Naive B cell (primary cell): Measurements from ENCODE around the gene ATAD5. TPM values are rescaled to one million over a fixed set of nuclear protein-coding genes. Genes with fewer than 3 reads are reported as not detected.
"Not testable (repeated sequence)": the region's sequence is repeated elsewhere in the genome, so short reads cannot be mapped to it uniquely, and the experiment has no call there.

Source experiments
- ATAC-seq, 2 donors: fragments of 150-1000 bp; cut with Tn5 transposase; 2 replicates each; pipeline ENCODE4 v1.10.0; 2021; ENCODE audit warnings: low read depth in 2 of 2, mild to moderate bottlenecking in 2 of 2, moderate library complexity in 2 of 2
- DNase-seq: peaks from one replicate; pipeline ENCODE4 v3.0.0; 2022
- H3K27ac Mint-ChIP-seq, 6 donors: one replicate each; pipeline ENCODE4 v1.8.0; 2020 to 2022; ENCODE audit warnings: mild to moderate bottlenecking in 6 of 6, mixed read lengths in 6 of 6, moderate library complexity in 5 of 6, inconsistent platforms in 2 of 6
- H3K27me3 Mint-ChIP-seq, 3 donors: one replicate each; pipeline ENCODE4 v1.8.0; 2021 to 2022; ENCODE audit warnings: mixed read lengths in 3 of 3, mild to moderate bottlenecking in 1 of 3
- H3K36me3 Mint-ChIP-seq, 2 donors: one replicate each; pipeline ENCODE4 v1.8.0; 2020 to 2022; ENCODE audit warnings: mixed read lengths in 2 of 2, inconsistent platforms in 1 of 2, mild to moderate bottlenecking in 1 of 2
- H3K4me1 Mint-ChIP-seq, 3 donors: one replicate each; pipeline ENCODE4 v1.8.0; 2020 to 2022; ENCODE audit warnings: mixed read lengths in 3 of 3, inconsistent platforms in 1 of 3, mild to moderate bottlenecking in 1 of 3, moderate library complexity in 1 of 3
- H3K4me3 Mint-ChIP-seq, 8 donors: one replicate each; pipeline ENCODE4 v1.8.0; 2020 to 2022; ENCODE audit warnings: mild to moderate bottlenecking in 8 of 8, mixed read lengths in 8 of 8, moderate library complexity in 8 of 8, inconsistent platforms in 2 of 8
- H3K9me3 Mint-ChIP-seq, 7 donors: one replicate each; pipeline ENCODE4 v1.8.0; 2020 to 2022; ENCODE audit warnings: mixed read lengths in 7 of 7, mild to moderate bottlenecking in 5 of 7, inconsistent platforms in 2 of 7, moderate library complexity in 1 of 7
- polyA plus RNA-seq, 6 donors: library from polyadenylated mRNA; unstranded; fragments of 300-500 nt; fragmentation: Illumina TruSeq; gene quantifications; one replicate each; pipeline ENCODE4 v1.2.3, GENCODE V29; 2021; ENCODE audit warnings: low read depth in 6 of 6

Gene ATAD5
- polyA plus RNA-seq, 6 donors from 2014 or later: 1.1 to 2.7 (median 2.4) TPM; not detected in 1

DNA sequence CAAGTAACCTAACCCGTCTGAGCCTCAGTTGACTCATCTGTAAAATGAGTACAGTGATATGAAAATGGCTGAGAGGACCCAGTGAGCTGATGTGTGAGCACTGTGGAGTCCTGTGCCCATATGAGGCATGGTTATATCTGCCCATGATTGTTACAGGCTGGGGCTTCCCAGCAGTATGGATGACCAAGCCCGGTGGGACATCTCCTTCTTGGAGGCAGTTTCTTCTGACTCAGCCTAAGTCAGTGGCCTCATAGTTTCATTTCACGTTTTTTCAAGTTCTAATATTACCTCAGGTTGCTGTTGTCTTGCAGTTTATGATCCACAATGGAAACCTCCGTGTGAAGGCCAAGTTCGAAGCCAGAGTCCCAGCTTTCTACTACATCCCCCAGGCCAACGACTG, 94.8 kb downstream of the ATAD5 start:
- no peaks in the 10 kb centered on the region for H3K9me3 Mint-ChIP-seq
- H3K4me1 Mint-ChIP-seq: peaks cover 6 to 15% (median 11%) of the 10 kb centered on the region in 3 donors
- H3K36me3 Mint-ChIP-seq: no peaks in the 10 kb centered on the region
- H3K4me3 Mint-ChIP-seq: peak overlapping the region in 1 of 8 donors; percentile 48
- ATAC-seq (no peak), DNase-seq (no peak)
- H3K27me3 Mint-ChIP-seq: no peaks in the 10 kb centered on the region
- no peak overlapping the region for H3K27ac Mint-ChIP-seq

DNA sequence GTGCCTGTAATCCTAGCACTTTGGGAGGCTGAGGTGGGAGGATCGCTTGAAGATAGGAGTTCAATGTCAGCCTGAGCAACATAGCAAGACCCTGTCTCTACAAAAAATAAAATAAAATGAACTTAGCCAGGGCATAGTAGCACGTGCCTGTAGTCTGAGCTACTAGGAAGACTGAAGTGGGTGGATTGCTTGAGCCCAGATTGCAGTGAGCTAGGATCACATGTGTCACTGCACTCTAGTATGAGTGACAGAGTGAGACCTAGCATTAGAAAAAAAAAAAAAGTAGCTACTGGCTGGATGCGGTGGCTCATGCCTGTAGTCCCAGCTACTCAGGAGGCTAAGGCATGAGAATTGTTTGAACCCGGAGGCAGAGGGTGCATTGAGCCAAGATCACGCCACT, 96.0 kb downstream of the ATAD5 start:
- H3K27ac Mint-ChIP-seq: peak overlapping the region in 1 of 6 donors; percentile 80
- no peak overlapping the region for H3K4me3 Mint-ChIP-seq
- H3K4me1 Mint-ChIP-seq: peaks cover 2 to 7% (median 3%) of the 10 kb centered on the region in 3 donors
- no peaks in the 10 kb centered on the region for H3K36me3 Mint-ChIP-seq
- no peak for ATAC-seq
- no peaks in the 10 kb centered on the region for H3K27me3 Mint-ChIP-seq
- DNase-seq: no peak
- no peaks in the 10 kb centered on the region for H3K9me3 Mint-ChIP-seq

DNA sequence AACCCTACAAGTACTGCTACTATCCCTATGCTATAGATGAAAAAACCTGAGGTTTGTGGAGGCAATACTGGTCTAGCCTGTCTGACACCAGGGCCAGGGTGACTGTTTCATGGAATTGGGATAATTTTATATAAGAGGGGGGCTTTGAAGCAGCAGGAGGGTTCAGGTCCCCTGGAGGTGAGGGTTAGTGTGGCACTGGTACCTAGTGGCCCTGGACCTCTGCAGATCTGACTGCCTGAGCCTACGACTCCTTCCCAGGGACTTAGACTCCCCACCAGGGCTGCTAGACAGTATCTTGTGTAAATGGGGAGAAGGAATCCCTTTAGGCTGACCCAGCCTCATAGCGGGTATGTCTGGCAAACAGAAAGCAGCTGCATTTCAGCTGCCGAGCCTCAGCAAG, 96.8 kb downstream of the ATAD5 start:
- no peaks in the 10 kb centered on the region for H3K27me3 Mint-ChIP-seq

DNA sequence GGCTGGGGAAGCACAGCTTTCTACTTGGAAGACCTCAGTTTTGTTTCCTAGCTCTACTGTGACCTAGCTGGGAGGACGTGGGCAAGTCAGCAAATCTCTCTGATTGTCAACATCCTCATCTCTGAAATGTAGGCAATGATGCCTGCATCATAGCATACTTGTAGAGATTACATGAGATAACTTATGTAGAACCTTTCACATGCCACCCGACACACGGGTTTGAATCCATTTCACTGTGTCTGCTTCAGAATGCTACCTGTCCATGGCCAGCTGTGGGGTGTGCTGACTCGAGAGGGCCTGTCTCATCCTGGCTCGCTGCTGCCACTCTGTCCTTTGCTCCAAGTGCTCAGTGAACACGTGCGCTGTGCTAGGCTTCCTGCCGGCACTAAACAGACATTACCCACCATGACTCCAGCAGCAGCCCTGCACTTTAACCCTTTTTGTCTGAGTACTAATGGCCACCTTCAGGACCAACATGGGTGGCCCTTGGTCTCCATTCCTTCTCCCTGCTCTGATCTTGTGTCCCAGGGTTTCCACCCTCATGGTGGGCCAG, 97.4 kb downstream of the ATAD5 start:
- no peaks in the 10 kb centered on the region for H3K27me3 Mint-ChIP-seq
- no peaks in the 10 kb centered on the region for H3K9me3 Mint-ChIP-seq
- ATAC-seq (no peak), DNase-seq (no peak)
- no peaks in the 10 kb centered on the region for H3K36me3 Mint-ChIP-seq
- no peak overlapping the region for H3K4me3 Mint-ChIP-seq
- H3K4me1 Mint-ChIP-seq: peaks cover 0 to 4% (median 0%) of the 10 kb centered on the region in 3 donors
- peak overlapping the region in 1 of 6 donors; percentile 22 for H3K27ac Mint-ChIP-seq

More for the DNA sequence above, 96.8 kb downstream of the ATAD5 start:
- Mint-ChIP-seq H3K27ac (no peak overlapping the region), H3K9me3 (no peaks in the 10 kb centered on the region), H3K36me3 (no peaks in the 10 kb centered on the region), H3K4me3 (no peak overlapping the region), H3K4me1 (peaks cover 0 to 4% (median 0%) of the 10 kb centered on the region in 3 donors)
- DNase-seq (no peak), ATAC-seq (no peak)

DNA sequence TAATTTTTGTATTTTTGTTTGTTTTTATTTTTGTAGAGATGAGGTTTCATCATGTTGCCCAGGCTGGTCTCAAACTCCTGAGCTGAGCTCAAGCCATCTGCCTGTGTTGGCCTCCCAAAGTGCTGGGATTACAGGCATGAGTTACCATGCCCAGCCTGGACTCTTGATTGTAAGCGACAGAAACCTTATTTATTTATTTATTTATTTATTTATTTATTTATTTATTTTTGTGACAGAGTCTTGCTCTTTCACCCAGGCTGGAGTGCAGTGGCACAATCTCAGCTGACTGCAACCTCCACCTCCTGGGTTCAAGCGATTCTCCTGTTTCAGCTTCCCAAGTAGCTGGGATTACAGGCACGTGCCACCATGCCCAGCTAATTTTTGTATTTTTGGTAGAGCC, 98.1 kb downstream of the ATAD5 start:
- not testable (repeated sequence) for H3K4me3 Mint-ChIP-seq, ATAC-seq, H3K36me3 Mint-ChIP-seq, H3K27me3 Mint-ChIP-seq, DNase-seq, H3K9me3 Mint-ChIP-seq, H3K27ac Mint-ChIP-seq, H3K4me1 Mint-ChIP-seq

DNA sequence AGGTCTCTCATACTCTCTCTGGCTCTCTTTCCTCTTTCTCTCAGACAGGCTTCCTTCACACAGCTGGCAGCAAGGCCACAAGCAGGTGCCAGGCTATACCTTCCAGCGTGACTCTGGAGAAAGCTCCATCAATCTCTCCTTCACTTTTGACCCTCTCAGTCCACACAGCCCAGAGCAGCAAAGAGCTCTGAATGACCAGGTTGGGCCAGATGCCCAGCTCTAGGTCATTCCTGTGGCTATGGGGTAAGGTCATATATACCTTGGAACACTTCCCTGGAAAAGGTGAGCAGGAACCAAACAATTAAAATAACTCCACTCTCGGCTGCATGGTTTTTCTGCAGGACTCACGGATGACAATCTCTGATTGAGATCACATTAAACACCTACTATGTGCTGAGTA, 98.7 kb downstream of the ATAD5 start:
- Mint-ChIP-seq H3K9me3 (no peaks in the 10 kb centered on the region), H3K4me1 (peaks cover 0 to 4% (median 0%) of the 10 kb centered on the region in 3 donors), H3K27me3 (no peaks in the 10 kb centered on the region), H3K4me3 (no peak overlapping the region), H3K36me3 (peaks cover 0 to 5% of the 10 kb centered on the region in 2 donors), H3K27ac (peak overlapping the region in 2 of 6 donors; percentile 74 to 92)
- DNase-seq: no peak
- no peak for ATAC-seq

DNA sequence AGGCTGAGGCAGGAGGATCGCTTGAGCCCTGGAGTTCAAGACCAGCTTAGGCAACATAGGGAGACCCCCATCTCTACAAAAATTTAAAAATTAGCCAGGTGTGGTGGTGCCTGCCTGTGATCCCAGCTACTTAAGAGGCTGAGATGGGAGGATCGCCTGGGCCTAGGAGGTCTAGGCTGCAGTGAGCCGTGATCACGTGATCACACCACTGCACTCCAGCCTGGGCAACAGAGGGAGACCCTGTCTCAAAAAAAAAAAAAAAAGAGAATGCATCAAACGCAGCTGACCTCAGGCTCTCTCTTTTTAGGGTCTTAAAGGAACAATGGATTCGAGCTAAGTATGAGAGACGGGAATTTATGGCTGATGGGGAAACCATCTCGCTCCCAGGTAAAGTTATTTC, 99.8 kb downstream of the ATAD5 start:
- not testable (repeated sequence) for H3K9me3 Mint-ChIP-seq, H3K4me1 Mint-ChIP-seq, H3K27ac Mint-ChIP-seq, ATAC-seq, H3K36me3 Mint-ChIP-seq, H3K27me3 Mint-ChIP-seq, H3K4me3 Mint-ChIP-seq, DNase-seq

DNA sequence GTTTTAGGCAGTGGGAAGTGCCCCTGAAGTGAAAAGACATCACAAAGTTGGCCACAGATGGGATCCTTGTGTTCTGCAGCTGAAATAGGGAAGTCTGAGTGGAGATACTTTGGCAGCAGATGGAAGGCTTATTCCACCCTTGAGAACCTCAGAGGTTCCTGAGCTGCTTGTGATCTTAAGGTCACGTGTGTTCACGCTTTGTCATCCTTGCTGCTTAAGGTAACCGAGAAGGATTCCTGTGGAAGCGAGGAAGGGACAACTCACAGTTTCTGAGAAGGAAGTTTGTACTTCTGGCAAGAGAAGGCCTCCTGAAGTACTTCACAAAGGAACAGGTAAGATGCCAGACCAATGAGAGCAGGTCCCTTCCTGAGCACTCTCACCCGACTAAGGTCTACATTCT, 102.2 kb downstream of the ATAD5 start:
- peaks cover 8 to 11% of the 10 kb centered on the region in 2 donors for H3K36me3 Mint-ChIP-seq
- no peak for DNase-seq
- peak overlapping the region in 1 of 6 donors; percentile 47 for H3K27ac Mint-ChIP-seq
- no peaks in the 10 kb centered on the region for H3K9me3 Mint-ChIP-seq
- H3K4me3 Mint-ChIP-seq: no peak overlapping the region
- H3K27me3 Mint-ChIP-seq: no peaks in the 10 kb centered on the region
- ATAC-seq: no peak
- H3K4me1 Mint-ChIP-seq: peaks cover 4 to 6% (median 5%) of the 10 kb centered on the region in 3 donors

DNA sequence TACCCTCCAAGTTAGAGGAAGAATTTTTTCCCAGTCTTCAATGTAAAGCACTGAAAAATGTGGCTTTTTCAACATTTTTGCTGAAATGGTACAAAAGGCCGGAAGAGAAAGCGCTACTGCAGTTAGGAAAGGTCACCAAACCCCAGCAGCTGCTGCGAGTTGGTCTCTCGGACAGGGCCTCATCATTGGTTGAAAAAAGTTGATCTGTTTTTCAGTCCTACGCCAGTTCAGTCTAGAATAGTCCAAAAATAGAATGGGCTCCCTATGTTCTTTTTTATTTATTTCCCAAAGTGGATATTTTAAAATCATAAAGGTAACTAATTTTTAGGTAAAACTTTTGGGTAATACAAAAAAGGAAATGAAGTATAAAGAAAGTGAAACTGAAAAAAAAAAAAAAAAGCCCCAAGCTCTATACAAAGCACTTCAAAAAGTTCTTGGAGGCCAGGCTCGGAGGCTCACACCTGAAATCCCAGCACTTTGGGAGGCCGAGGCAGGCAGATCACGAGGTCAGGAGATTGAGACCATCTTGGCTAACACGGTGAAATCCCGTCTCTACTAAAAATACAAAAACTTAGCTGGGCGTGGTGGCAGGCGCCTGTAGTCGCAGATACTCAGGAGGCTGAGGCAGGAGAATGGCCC, 107.4 kb downstream of the ATAD5 start:
- Mint-ChIP-seq H3K4me3 (peak overlapping the region; percentile 30 to 84 (median 68)), H3K4me1 (peaks cover 4 to 12% (median 11%) of the 10 kb centered on the region in 3 donors), H3K27me3 (no peaks in the 10 kb centered on the region), H3K27ac (peak overlapping the region; percentile 77 to 96 (median 88)), H3K9me3 (no peaks in the 10 kb centered on the region), H3K36me3 (peaks cover 15 to 16% of the 10 kb centered on the region in 2 donors)
- no peak for DNase-seq
- peak; percentile 42 to 70 for ATAC-seq

DNA sequence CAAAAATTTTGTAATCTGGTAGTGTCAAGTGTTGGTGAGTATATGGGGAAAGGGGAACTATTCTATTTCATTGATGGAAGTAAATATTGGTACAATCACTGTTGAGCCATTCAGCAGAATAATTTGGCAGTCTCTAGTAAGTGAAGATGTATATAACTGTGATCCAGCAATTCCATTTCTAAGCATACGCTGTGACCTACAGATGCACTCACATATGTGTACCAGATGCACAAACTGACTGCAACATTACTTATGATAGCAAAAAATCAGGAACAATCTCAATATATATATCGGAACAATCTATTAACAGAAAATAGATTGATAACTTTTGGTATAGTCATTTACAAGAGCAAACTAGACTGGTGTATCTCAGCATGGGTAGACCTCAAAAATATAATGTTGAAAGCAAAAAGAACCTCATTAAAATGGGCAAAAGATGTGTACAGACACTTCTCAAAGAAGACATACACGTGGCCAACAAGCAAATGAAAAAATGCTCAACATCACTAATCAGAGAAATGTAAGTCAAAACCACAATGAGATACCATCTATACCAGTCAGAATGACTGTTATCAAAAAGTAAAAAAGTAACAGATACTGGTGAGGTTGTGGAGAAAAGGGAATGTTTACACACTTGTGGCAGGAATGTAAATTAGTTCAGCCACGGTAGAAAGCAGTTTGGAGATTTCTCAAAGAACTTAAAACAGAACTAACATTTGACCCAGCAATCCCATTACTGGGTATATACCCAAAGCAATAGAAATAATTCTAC, 110.7 kb downstream of the ATAD5 start:
- ATAC-seq (no peak), DNase-seq (no peak)
- peaks cover 4 to 8% of the 10 kb centered on the region in 2 donors for H3K36me3 Mint-ChIP-seq
- no peaks in the 10 kb centered on the region for H3K27me3 Mint-ChIP-seq
- H3K4me1 Mint-ChIP-seq: peaks cover 4 to 12% (median 11%) of the 10 kb centered on the region in 3 donors
- H3K27ac Mint-ChIP-seq: no peak overlapping the region
- H3K4me3 Mint-ChIP-seq: no peak overlapping the region
- H3K9me3 Mint-ChIP-seq: no peaks in the 10 kb centered on the region

Other genes starting within 250 kb of the ATAD5 start
- gene CRLF3, start 7.3 kb upstream of the ATAD5 start, polyA plus RNA-seq: 100 to 1,000 TPM; 106 to 137 (median 112) TPM
- gene TEFM, start 74.3 kb downstream of the ATAD5 start, polyA plus RNA-seq: 10 to 100 TPM; 16.0 to 33.9 (median 21.9) TPM
- 1 to 10 TPM; 3.1 to 8.2 (median 5.4) TPM for gene ADAP2, start 90.0 kb downstream of the ATAD5 start, polyA plus RNA-seq
- gene RNF135, start 139.1 kb downstream of the ATAD5 start, polyA plus RNA-seq: 10 to 100 TPM; 34.0 to 50.2 (median 43.1) TPM